ENCODE measurements around the gene L3MBTL2. TPM values are rescaled to one million over a fixed set of nuclear protein-coding genes. Genes with fewer than 3 reads are reported as not detected.
"Not testable (repeated sequence)": the region's sequence is repeated elsewhere in the genome, so short reads cannot be mapped to it uniquely, and the experiment has no call there.

Gene L3MBTL2
- total RNA-seq, 2 donors from 2014 or later: 25.4 to 37.7 TPM

DNA sequence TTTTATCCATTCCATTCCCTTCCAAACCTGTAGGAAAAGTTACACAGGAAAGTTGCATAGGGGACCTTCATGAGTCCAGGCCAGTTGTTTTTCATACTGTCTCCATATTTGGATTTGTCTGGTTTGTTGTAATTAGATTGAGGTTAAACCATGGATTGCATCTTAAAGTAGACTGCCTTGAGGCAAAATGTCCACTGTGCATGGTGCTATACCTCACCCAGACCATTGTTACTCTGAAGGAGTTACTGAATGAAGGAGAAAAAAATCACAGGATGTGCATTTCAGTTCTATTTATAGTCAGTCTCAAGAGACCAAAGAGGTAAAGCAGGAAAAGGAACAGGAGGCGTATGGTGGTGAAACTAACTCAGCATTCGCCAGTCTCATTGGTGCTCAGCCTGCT is 29.6 kb upstream of the L3MBTL2 start:
- H3K27ac ChIP-seq: no peak overlapping the region
- TF ChIP-seq, protein P1, sequence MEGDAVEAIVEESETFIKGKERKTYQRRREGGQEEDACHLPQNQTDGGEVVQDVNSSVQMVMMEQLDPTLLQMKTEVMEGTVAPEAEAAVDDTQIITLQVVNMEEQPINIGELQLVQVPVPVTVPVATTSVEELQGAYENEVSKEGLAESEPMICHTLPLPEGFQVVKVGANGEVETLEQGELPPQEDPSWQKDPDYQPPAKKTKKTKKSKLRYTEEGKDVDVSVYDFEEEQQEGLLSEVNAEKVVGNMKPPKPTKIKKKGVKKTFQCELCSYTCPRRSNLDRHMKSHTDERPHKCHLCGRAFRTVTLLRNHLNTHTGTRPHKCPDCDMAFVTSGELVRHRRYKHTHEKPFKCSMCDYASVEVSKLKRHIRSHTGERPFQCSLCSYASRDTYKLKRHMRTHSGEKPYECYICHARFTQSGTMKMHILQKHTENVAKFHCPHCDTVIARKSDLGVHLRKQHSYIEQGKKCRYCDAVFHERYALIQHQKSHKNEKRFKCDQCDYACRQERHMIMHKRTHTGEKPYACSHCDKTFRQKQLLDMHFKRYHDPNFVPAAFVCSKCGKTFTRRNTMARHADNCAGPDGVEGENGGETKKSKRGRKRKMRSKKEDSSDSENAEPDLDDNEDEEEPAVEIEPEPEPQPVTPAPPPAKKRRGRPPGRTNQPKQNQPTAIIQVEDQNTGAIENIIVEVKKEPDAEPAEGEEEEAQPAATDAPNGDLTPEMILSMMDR (IDR thresholded peaks at IDR 0.05): no peak
- no peak for TF ChIP-seq POLR2AphosphoS5 (IDR thresholded peaks at IDR 0.05)
- TF ChIP-seq POLR2A (IDR thresholded peaks at IDR 0.05): no peak
- H3K4me3 ChIP-seq: no peak overlapping the region
- no peak for DNase-seq (ENCODE audit: low spot score)
- no peaks in the 10 kb centered on the region for H3K4me1 ChIP-seq (replicated peaks)
- intact Hi-C loops (cut with DNase I): no loop called here
- peaks cover 26 to 37% of the 10 kb centered on the region in 2 donors for H3K36me3 ChIP-seq
- 88% methylated on average over 2 of the region's 2 CpGs for WGBS
- H3K27me3 ChIP-seq (replicated peaks; ENCODE audit: insufficient read depth): no peaks in the 10 kb centered on the region
- no peaks in the 10 kb centered on the region for H3K9me3 ChIP-seq

DNA sequence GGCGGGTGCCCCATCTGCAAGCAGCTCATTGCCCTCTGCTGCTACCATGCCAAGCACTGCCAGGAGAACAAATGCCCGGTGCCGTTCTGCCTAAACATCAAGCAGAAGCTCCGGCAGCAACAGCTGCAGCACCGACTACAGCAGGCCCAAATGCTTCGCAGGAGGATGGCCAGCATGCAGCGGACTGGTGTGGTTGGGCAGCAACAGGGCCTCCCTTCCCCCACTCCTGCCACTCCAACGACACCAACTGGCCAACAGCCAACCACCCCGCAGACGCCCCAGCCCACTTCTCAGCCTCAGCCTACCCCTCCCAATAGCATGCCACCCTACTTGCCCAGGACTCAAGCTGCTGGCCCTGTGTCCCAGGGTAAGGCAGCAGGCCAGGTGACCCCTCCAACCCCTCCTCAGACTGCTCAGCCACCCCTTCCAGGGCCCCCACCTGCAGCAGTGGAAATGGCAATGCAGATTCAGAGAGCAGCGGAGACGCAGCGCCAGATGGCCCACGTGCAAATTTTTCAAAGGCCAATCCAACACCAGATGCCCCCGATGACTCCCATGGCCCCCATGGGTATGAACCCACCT is 28.0 kb upstream of the L3MBTL2 start:
- Histone ChIP-seq H3K4me3 (no peak overlapping the region), H3K36me3 (peaks cover 26 to 37% of the 10 kb centered on the region in 2 donors), H3K27ac (no peak overlapping the region), H3K27me3 (replicated peaks; ENCODE audit: insufficient read depth) (no peaks in the 10 kb centered on the region), H3K4me1 (replicated peaks) (no peaks in the 10 kb centered on the region), H3K9me3 (no peaks in the 10 kb centered on the region)
- no peak for DNase-seq (ENCODE audit: low spot score)
- TF ChIP-seq, protein P1 (IDR thresholded peaks at IDR 0.05): no peak
- TF ChIP-seq POLR2AphosphoS5 (IDR thresholded peaks at IDR 0.05) (no peak), POLR2A (IDR thresholded peaks at IDR 0.05) (no peak)
- intact Hi-C loops (cut with DNase I): no loop called here
- 89% methylated on average over 15 of the region's 15 CpGs for WGBS

DNA sequence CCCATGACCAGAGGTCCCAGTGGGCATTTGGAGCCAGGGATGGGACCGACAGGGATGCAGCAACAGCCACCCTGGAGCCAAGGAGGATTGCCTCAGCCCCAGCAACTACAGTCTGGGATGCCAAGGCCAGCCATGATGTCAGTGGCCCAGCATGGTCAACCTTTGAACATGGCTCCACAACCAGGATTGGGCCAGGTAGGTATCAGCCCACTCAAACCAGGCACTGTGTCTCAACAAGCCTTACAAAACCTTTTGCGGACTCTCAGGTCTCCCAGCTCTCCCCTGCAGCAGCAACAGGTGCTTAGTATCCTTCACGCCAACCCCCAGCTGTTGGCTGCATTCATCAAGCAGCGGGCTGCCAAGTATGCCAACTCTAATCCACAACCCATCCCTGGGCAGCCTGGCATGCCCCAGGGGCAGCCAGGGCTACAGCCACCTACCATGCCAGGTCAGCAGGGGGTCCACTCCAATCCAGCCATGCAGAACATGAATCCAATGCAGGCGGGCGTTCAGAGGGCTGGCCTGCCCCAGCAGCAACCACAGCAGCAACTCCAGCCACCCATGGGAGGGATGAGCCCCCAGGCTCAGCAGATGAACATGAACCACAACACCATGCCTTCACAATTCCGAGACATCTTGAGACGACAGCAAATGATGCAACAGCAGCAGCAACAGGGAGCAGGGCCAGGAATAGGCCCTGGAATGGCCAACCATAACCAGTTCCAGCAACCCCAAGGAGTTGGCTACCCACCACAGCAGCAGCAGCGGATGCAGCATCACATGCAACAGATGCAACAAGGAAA is 27.3 kb upstream of the L3MBTL2 start:
- 90% methylated on average over 8 of the region's 9 CpGs for WGBS
- intact Hi-C loops (cut with DNase I): no loop called here
- Histone ChIP-seq H3K36me3 (peaks cover 26 to 37% of the 10 kb centered on the region in 2 donors), H3K27me3 (replicated peaks; ENCODE audit: insufficient read depth) (no peaks in the 10 kb centered on the region), H3K4me3 (no peak overlapping the region), H3K27ac (no peak overlapping the region), H3K4me1 (replicated peaks) (no peaks in the 10 kb centered on the region), H3K9me3 (no peaks in the 10 kb centered on the region)
- no peak for DNase-seq (ENCODE audit: low spot score)
- TF ChIP-seq POLR2AphosphoS5 (IDR thresholded peaks at IDR 0.05): no peak
- TF ChIP-seq, protein P1 (IDR thresholded peaks at IDR 0.05): no peak
- no peak for TF ChIP-seq POLR2A (IDR thresholded peaks at IDR 0.05)

DNA sequence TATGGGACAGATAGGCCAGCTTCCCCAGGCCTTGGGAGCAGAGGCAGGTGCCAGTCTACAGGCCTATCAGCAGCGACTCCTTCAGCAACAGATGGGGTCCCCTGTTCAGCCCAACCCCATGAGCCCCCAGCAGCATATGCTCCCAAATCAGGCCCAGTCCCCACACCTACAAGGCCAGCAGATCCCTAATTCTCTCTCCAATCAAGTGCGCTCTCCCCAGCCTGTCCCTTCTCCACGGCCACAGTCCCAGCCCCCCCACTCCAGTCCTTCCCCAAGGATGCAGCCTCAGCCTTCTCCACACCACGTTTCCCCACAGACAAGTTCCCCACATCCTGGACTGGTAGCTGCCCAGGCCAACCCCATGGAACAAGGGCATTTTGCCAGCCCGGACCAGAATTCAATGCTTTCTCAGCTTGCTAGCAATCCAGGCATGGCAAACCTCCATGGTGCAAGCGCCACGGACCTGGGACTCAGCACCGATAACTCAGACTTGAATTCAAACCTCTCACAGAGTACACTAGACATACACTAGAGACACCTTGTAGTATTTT is 26.6 kb upstream of the L3MBTL2 start:
- TF ChIP-seq POLR2A (IDR thresholded peaks at IDR 0.05) (no peak), POLR2AphosphoS5 (IDR thresholded peaks at IDR 0.05) (no peak)
- TF ChIP-seq, protein P1 (IDR thresholded peaks at IDR 0.05): no peak
- DNase-seq (ENCODE audit: low spot score): no peak
- H3K4me1 ChIP-seq (replicated peaks): no peaks in the 10 kb centered on the region
- 78% methylated on average over 8 of the region's 8 CpGs for WGBS
- H3K9me3 ChIP-seq: no peaks in the 10 kb centered on the region
- no peak overlapping the region for H3K4me3 ChIP-seq
- no peaks in the 10 kb centered on the region for H3K27me3 ChIP-seq (replicated peaks; ENCODE audit: insufficient read depth)
- peaks cover 25 to 35% of the 10 kb centered on the region in 2 donors for H3K36me3 ChIP-seq
- H3K27ac ChIP-seq: no peak overlapping the region
- intact Hi-C loops (cut with DNase I): no loop called here

DNA sequence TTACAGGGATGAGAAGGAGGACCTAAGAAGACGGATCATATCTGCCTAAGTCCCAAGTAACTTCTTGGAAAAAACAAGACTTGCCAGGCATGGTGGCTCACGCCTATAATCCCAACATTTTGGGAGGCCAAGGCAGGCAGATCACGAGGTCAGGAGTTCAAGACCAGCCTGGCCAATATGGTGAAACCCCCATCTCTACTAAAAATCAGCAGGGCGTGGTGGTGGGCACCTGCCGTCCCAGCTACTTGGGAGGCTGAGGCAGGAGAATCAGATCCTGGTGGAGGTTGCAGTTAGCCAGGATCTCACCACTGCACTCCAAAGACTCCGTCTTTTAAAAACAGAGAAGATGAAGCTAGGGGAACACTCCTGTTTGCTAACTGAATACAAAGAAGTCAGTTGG is 24.8 kb upstream of the L3MBTL2 start:
- H3K9me3 ChIP-seq; DNase-seq (ENCODE audit: low spot score); H3K27me3 ChIP-seq (replicated peaks; ENCODE audit: insufficient read depth); H3K27ac ChIP-seq; H3K4me1 ChIP-seq (replicated peaks); H3K4me3 ChIP-seq; intact Hi-C loops (cut with DNase I): not testable (repeated sequence)
- 94% methylated on average over 6 of the region's 6 CpGs for WGBS
- peaks cover 19 to 27% of the 10 kb centered on the region in 2 donors for H3K36me3 ChIP-seq
